IPS-20b (cell line): ENCODE data around the gene NUP35.

Experiments used
- H3K27ac ChIP-seq: one replicate; pipeline ENCODE4 v1.5.1; 2013; ENCODE audit warnings: low read length
- H3K27me3 ChIP-seq: 2 replicates; pipeline ENCODE4 v1.6.1; 2013; ENCODE audit warnings: mild to moderate bottlenecking, low read length, inconsistent platforms; ENCODE audit not compliant: insufficient read depth
- H3K36me3 ChIP-seq: 2 replicates; pipeline ENCODE4 v1.6.1; 2013; ENCODE audit warnings: low read depth, mild to moderate bottlenecking, inconsistent platforms, low read length, moderate library complexity; ENCODE audit not compliant: insufficient read depth
- H3K4me1 ChIP-seq: 2 replicates; pipeline ENCODE4 v1.6.1; 2013; ENCODE audit warnings: mild to moderate bottlenecking, control low read depth, inconsistent platforms, low read length, moderate library complexity; ENCODE audit not compliant: insufficient read depth
- H3K4me3 ChIP-seq: 2 replicates; pipeline ENCODE4 v1.5.1; 2013; ENCODE audit warnings: mild to moderate bottlenecking, low read length, inconsistent platforms
- H3K9ac ChIP-seq: 2 replicates; pipeline ENCODE4 v1.6.1; 2013; ENCODE audit warnings: low read depth, mild to moderate bottlenecking, inconsistent platforms, low read length, moderate library complexity
- H3K9me3 ChIP-seq: 2 replicates; pipeline ENCODE4 v1.6.1; 2013; ENCODE audit warnings: mild to moderate bottlenecking, low read depth, low read length, inconsistent platforms; ENCODE audit not compliant: insufficient read depth

Gene NUP35

GRCh38 chr2:183185534-183185933, 61.3 kb downstream of the NUP35 start:
- Histone ChIP-seq H3K9me3 (peaks cover 14% of the 10 kb centered on the region), H3K27ac (no peak overlapping the region), H3K27me3 (no peaks in the 10 kb centered on the region), H3K36me3 (peaks cover 85% of the 10 kb centered on the region), H3K4me1 (no peaks in the 10 kb centered on the region), H3K9ac (no peak overlapping the region), H3K4me3 (no peak overlapping the region)

DNA sequence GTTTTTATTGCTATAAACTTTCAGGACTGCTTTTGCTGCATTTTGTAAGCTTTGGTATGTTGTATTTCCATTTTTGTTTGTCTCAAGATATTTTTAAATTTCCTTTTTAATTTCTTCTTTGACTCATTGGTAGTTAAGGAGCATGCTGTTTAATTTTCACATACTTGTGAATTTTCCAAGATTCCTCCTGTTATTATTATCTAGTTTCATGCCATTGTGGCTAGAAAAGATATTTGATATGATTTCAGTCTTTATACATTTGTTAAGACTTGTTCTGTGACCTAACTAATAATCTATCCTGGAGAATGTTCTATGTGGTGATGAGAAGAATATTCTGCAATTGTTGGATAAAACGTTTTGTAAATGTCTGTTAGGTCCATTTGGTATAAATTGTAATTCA, 62.1 kb downstream of the NUP35 start:
- H3K9me3 ChIP-seq, result peaks cover 14% of the 10 kb centered on the region
- peaks cover 82% of the 10 kb centered on the region for H3K36me3 ChIP-seq
- no peak overlapping the region for H3K4me3 ChIP-seq
- no peaks in the 10 kb centered on the region for H3K27me3 ChIP-seq
- H3K9ac ChIP-seq, result no peak overlapping the region
- H3K4me1 ChIP-seq, result no peaks in the 10 kb centered on the region
- H3K27ac ChIP-seq, result no peak overlapping the region

- Histone ChIP-seq H3K36me3 (peaks cover 82% of the 10 kb centered on the region), H3K9ac (no peak overlapping the region), H3K4me3 (no peak overlapping the region), H3K27me3 (no peaks in the 10 kb centered on the region), H3K4me1 (no peaks in the 10 kb centered on the region), H3K27ac (no peak overlapping the region), H3K9me3 (peaks cover 14% of the 10 kb centered on the region)
Measured at GRCh38 chr2:183186766-183187165, 62.5 kb downstream of the NUP35 start.

- Histone ChIP-seq H3K27ac (no peak overlapping the region), H3K4me3 (no peak overlapping the region), H3K9me3 (no peaks in the 10 kb centered on the region), H3K4me1 (no peaks in the 10 kb centered on the region), H3K9ac (no peak overlapping the region), H3K27me3 (no peaks in the 10 kb centered on the region), H3K36me3 (peaks cover 41% of the 10 kb centered on the region)
Measured at GRCh38 chr2:183192343-183192742, 68.1 kb downstream of the NUP35 start.

GRCh38 chr2:183193904-183194303, 69.7 kb downstream of the NUP35 start:
- Histone ChIP-seq H3K36me3 (peaks cover 26% of the 10 kb centered on the region), H3K4me3 (no peak overlapping the region)

GRCh38 chr2:183195397-183195796, 71.2 kb downstream of the NUP35 start:
- no peak overlapping the region for H3K27ac ChIP-seq
- no peaks in the 10 kb centered on the region for H3K9me3 ChIP-seq
- H3K9ac ChIP-seq, result no peak overlapping the region
- no peaks in the 10 kb centered on the region for H3K4me1 ChIP-seq
- no peak overlapping the region for H3K4me3 ChIP-seq
- peaks cover 11% of the 10 kb centered on the region for H3K36me3 ChIP-seq
- H3K27me3 ChIP-seq, result no peaks in the 10 kb centered on the region

More at GRCh38 chr2:183193904-183194303, 69.7 kb downstream of the NUP35 start:
- no peak overlapping the region for H3K27ac ChIP-seq
- no peaks in the 10 kb centered on the region for H3K9me3 ChIP-seq
- H3K27me3 ChIP-seq, result no peaks in the 10 kb centered on the region
- no peaks in the 10 kb centered on the region for H3K4me1 ChIP-seq
- H3K9ac ChIP-seq, result no peak overlapping the region

DNA sequence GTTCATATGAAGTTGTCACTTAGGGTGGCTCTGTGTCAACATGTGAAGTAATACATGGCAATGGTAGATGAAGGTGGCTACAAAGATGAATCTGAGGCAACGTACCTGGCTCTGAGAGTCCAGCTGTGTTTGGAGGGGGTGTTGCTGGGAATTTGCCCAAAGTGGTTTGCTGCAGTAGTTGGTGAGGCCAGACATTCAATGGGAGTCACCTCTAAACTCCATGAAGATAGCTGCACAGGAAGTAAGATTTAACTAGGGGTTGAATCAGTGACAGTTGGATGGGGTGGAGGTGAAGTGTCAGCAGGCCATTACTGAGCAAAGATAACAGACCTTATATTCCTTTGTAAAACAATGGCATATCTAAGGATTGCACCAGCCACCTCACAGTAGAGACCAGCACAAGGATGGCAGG, 71.8 kb downstream of the NUP35 start:
- Histone ChIP-seq H3K27ac (no peak overlapping the region), H3K36me3 (peaks cover 8% of the 10 kb centered on the region)

GRCh38 chr2:183204397-183204796, 80.2 kb downstream of the NUP35 start:
- no peak overlapping the region for H3K9ac ChIP-seq
- H3K9me3 ChIP-seq, result 0 out of 2 replicates have a peak, but pooled peaks cover 2% of the 10 kb centered on the region
- no peak overlapping the region for H3K27ac ChIP-seq
- no peak overlapping the region for H3K4me3 ChIP-seq
- H3K4me1 ChIP-seq, result no peaks in the 10 kb centered on the region
- H3K27me3 ChIP-seq, result no peaks in the 10 kb centered on the region
- H3K36me3 ChIP-seq, result no peaks in the 10 kb centered on the region

More for the DNA sequence above, 71.8 kb downstream of the NUP35 start:
- Histone ChIP-seq H3K9ac (no peak overlapping the region), H3K4me1 (no peaks in the 10 kb centered on the region), H3K27me3 (no peaks in the 10 kb centered on the region), H3K9me3 (no peaks in the 10 kb centered on the region), H3K4me3 (no peak overlapping the region)

DNA sequence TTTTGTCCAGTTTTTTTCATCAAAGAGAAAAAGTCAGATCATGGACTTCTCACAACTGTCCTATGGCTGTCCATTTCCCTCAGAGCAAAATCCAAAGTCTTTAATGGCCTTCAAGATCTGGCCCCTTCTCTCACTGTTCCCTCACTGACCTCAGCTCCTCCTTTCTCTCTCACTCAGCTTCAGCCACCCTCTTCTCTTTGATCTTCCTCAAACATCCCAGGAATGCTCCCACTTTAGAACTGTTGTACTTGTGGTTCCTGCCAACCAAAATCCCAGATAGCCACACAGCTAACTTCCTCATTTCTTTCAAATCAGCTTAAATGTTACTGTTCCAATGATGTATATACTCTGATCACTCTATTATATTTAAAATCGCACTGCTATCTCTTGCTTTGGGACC, 82.9 kb downstream of the NUP35 start:
- Histone ChIP-seq H3K4me1 (no peaks in the 10 kb centered on the region), H3K36me3 (no peaks in the 10 kb centered on the region), H3K27me3 (no peaks in the 10 kb centered on the region), H3K9me3 (0 out of 2 replicates have a peak, but pooled peaks cover 5% of the 10 kb centered on the region), H3K4me3 (no peak overlapping the region), H3K9ac (no peak overlapping the region), H3K27ac (no peak overlapping the region)

DNA sequence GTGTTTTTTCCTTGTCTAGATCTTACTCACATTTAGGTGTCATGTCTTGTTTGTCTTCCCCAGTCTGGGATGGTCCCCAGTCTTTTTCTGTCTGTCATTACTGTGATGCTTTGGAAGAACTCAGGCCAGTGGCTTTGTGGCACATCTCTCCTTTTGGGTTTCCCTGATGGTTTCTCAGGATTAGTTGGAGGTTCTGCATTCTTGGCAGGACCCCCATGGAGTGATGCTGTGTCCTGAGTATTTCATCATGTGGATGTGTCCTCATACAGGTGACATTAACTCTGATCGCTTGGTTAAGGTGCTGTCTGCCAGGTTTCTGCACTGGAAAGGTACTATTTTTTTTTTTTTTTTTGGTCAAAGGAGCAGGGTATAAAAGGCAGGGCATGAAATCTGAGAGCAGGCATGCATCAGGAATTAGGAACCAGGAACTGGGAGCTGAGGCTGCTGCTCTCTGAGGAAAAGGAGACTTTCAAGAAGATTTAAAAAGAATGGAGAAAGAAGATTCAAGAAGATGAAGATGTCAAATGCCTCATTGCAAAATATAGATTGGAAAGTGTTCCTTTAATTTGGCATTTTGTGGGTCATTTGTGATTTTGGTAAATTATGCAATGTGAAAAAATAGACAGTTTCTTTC, 85.3 kb downstream of the NUP35 start:
- H3K4me1 ChIP-seq, result no peaks in the 10 kb centered on the region
- H3K27ac ChIP-seq, result no peak overlapping the region
- no peaks in the 10 kb centered on the region for H3K36me3 ChIP-seq
- H3K9me3 ChIP-seq, result 0 out of 2 replicates have a peak, but pooled peaks cover 5% of the 10 kb centered on the region
- no peak overlapping the region for H3K4me3 ChIP-seq
- no peaks in the 10 kb centered on the region for H3K27me3 ChIP-seq
- H3K9ac ChIP-seq, result no peak overlapping the region
